ENCODE measurements around the gene ALKBH4.
A peak's percentile ranks its signal among the peaks of the same experiment; 100 is the strongest.

ALKBH4 gene

GRCh38 chr7:102452451-102452850 is 12.2 kb downstream of the ALKBH4 start:
- DNase-seq: no peak

- DNase-seq: no peak
Observed at GRCh38 chr7:102451371-102452054, 13.2 kb downstream of the ALKBH4 start.

GRCh38 chr7:102450242-102450641 is 14.4 kb downstream of the ALKBH4 start:
- peak; percentile 63 for DNase-seq

DNA sequence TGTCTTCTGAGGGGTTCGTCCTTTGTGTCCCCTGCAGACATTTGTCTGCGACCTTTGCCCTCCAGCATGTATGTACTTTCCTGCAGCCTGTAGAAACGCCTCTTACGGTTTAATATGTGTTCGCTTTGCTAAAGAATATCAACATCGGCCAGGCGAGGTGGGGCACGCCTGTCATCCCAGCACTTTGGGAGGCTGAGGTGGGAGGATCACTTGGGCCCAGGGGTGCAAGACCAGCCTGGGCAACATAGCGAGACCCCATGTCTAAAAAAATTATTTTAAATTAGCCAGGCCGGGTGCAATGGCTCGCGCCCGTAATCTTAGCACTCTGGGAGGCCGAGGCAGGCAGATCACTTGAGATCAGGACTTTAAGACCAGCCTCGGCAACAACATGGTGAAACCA is 15.5 kb downstream of the ALKBH4 start:
- no peak for DNase-seq

- DNase-seq: no peak
Observed at GRCh38 chr7:102447311-102447710, 17.4 kb downstream of the ALKBH4 start.

DNA sequence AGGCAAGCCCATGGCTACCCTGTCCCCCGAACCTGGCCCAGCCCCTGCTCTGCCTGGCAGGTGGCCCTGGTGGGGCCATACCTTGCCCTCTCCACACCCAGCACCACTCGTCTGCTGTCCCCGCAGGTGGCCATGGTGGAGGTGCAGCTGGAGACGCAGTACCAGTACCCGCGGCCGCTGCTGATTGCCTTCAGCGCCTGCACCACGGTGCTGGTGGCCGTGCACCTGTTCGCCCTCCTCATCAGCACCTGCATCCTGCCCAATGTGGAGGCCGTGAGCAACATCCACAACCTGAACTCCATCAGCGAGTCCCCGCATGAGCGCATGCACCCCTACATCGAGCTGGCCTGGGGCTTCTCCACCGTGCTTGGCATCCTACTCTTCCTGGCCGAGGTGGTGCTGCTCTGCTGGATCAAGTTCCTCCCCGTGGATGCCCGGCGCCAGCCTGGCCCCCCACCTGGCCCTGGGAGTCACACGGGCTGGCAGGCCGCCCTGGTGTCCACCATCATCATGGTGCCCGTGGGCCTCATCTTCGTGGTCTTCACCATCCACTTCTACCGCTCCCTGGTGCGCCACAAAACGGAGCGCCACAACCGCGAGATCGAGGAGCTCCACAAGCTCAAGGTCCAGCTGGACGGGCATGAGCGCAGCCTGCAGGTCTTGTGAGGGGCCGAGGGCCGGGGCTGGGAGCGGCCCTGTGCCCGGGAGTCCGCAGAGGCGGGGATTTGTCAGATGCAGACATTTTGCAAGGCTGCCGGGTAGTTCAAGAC is 18.1 kb downstream of the ALKBH4 start:
- DNase-seq: no peak

- no peak for DNase-seq
Observed at GRCh38 chr7:102445674-102446071, 19.0 kb downstream of the ALKBH4 start.

GRCh38 chr7:102444961-102445673 is 19.5 kb downstream of the ALKBH4 start:
- no peak for DNase-seq

DNA sequence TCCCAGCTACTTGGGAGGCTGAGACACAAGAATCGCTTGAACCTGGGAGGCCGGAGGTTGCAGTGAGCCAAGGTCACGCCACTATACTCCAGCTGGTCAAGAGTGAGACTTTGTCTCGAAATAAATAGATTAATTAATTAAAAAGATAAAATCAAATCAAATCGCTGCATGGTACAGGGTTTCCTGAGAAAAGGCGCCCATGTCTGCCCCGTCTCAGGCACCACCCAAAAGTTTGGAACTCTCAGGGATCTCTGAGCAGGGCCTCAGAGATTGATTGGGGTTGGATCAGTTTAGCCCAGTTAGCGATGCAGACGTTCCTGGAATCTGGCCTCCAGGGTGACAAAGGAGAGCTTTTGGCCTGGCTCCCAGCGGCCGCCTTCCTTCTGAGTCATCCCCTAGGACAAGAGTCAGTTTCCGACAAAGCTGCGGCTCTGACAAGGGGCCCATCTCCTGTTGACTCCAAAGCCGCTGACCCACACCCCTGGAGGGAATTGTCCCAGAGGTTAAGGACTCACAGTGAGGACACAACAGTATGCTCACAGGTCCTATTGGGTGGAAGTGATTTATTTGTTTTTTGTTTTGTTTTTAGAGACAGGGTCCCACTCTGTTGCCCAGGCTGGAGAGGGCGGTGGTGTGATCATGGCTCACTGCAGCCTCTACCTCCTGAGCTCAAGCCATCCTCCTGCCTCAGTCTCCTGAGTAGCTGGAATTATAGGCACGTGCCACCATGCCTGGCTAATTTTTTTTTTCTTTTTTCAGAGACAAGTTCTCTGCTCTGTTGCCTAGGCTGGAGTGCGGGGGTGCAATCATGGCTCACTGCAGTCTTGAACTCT is 24.5 kb downstream of the ALKBH4 start:
- no peak for DNase-seq

GRCh38 chr7:102436118-102436517 is 28.5 kb downstream of the ALKBH4 start:
- DNase-seq: no peak

DNA sequence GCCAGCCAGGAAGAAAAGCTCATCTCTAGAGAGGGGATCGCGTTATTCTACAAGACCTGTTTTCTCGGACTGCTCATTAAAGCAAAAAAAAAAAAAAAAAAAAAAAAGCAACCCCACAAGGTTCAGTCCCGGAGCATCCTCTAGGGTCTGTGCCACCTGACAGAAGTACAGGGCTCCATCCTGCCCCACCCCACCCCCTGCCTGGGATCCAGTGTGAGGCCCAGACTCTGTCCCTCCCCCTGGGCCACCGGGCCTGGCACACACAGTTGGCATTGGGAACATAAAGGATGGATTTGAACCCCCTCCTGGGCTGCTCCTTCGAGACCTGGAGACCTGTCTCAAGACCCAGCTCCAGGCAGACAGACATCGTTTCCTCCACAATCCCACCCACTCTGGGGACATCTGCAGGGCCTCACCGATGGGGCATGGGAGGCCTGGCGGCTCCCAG is 30.6 kb downstream of the ALKBH4 start:
- no peak for DNase-seq

- DNase-seq: peak; percentile 87
Observed at GRCh38 chr7:102433219-102434038, 31.2 kb downstream of the ALKBH4 start, which contains the start of gene ORAI2. Gene ORAI2, plus strand, starts transcription at chr7:102433575. Its CDS starts 5,382 bp downstream, at chr7:102438957.

DNA sequence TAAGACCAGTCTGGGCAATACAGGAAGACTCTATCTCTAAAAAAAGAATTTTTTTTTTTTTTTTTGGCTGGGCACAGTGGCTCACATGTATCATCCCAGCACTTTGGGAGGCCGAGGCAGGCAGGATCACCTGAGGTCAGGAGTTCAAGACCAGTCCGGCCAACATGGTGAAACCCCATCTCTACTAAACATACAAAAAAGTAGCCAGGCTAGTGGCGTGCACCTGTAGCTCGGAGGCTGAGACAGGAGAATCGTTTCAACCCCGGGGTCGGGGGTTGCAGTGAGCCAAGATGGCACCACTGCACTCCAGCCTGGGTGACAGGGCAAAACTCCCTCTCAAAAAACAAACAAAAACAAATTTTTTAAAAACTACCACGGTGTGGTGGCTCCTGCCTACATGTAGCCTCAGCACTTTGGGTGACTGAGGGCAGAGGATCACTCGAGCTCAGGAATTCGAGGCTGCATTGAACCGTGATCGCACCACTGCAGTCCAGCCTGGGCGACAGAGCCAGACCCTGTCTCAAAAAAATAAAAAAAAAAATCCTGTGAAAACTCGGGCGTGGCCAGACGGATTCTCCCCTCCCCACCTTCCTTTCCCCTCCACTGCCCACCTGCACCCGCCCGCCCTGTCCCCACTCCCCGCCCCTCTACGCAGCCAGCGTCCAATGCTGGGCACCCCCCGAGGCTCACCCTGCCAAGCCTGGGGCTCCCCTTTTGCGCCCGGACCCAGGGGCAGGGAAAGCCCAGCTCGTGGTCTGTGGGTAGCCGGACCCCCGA is 32.0 kb downstream of the ALKBH4 start:
- DNase-seq: no peak

DNA sequence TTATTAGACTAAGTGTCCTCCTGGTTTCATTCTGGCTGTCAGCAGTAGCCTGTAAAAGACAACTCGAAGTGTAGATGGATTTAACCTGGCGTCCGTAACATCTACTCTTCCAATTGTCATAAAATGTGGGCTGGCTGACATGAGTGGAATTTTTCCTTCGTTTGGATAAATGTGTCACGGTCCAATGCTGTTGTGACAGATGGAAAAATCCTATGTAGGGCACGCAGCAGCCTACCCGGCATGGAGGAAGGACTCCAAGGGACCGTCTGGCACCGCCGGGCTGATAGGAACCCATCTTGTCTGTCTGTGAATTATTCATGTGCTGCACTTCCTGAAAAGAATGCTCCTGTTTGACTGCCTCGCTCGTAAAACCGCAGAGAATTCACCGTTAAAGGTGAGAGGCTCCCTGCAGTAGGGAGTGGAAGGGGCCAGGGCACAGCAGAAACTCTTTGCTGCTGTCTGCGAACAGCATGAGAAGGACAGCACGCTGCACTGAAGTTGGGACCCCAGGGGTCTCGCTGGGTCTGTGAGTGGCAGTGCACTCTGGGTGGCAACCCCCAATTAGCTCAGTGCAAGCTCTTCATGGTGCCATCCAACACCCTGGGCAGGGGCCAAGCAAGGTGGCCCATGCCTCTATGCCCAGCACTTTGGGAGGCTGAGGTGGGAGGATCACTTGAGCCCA is 32.9 kb downstream of the ALKBH4 start:
- peak; percentile 60 for DNase-seq

DNA sequence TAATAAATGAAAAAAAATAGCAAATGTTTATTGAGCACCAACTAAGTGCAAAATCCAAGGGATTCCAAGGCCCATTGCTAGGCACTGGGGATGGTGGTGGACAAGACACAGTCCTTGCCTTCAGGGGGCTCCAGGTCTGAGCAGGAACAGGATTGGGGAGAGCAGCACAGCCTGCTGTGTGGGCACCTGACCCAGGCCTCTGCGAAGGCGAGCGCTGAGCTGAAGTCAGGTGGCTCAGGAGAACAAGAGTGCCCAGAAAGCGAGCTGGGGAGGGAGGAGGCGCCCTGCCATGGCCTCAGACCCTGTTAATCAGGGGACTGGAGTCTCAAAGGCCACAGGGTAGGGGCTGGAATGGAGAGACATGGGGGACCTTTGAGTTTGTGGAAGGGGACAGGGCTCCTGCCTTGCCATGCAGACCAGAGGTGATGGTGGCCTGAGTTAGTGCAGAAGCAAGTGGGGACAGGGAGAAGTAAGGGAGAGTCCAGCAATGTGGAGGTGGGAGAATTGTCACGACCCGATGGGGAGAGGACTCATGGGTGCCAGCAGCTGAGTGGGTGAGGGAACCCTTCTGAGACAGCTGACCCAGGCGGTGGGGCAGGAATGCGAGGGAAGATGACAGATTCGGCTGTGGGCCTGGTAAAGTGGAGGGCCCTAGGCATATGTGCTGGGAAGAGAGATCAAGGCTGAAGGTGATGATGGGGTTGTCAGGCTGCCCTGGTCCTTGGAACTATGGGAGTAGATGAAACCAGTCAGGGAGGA is 35.3 kb downstream of the ALKBH4 start:
- DNase-seq: no peak

DNA sequence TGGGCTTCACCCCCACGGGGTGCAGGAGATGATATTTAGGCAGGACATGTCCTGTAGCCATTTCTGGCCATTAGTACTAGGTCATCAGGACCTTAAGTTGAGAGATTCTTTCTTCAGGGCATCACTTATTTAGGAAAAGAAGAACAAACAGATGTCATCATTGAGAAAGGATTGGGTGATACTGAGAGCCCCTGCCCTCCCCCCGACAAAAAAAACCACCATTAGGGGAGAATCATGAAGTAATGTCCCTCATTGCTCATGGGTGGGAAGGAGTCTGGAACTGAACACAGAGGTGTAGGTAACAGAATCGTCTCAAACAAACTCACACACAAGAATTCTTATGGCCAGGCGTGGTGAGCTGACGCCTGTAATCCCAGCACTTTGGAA is 37.7 kb downstream of the ALKBH4 start:
- DNase-seq: no peak

GRCh38 chr7:102426268-102427018 is 38.2 kb downstream of the ALKBH4 start:
- peak; percentile 87 for DNase-seq

- peak; percentile 86 for DNase-seq
Observed at GRCh38 chr7:102425639-102426267, 38.9 kb downstream of the ALKBH4 start.
